ENCODE measurements around the gene SLC6A3. TPM values are rescaled to one million over a fixed set of nuclear protein-coding genes. Genes with fewer than 3 reads are reported as not detected.

SLC6A3 gene
- total RNA-seq, 1 donor from 2014 or later: not detected

Other genes with a start within 250 kb of the SLC6A3 start
- gene SLC6A19, start 243.8 kb downstream of the SLC6A3 start, total RNA-seq: not detected in 2 replicates
- gene SLC6A18, start 220.1 kb downstream of the SLC6A3 start, total RNA-seq: not detected in 2 replicates
- not detected in 2 replicates for gene TERT, start 150.4 kb downstream of the SLC6A3 start, total RNA-seq
- gene CLPTM1L, start 100.3 kb downstream of the SLC6A3 start, total RNA-seq: 137 and 173 TPM in 2 replicates
- gene LPCAT1, start 78.5 kb upstream of the SLC6A3 start, total RNA-seq: 61.9 and 77.0 TPM in 2 replicates